GM10266 (cell line): Measurements from ENCODE around the gene ATP13A3.
"Not testable (repeated sequence)": the region's sequence is repeated elsewhere in the genome, so short reads cannot be mapped to it uniquely, and the experiment has no call there.

Experiments
- DNase-seq: peaks from one replicate; pipeline ENCODE4 v3.0.0; 2012; ENCODE audit errors: extremely low spot score
- TF ChIP-seq, protein P1 (sequence below): IDR thresholded peaks from 2 replicates; pipeline ENCODE4 v1.5.1; 2012; ENCODE audit warnings: mild to moderate bottlenecking, low read depth; ENCODE audit not compliant: control insufficient read depth, insufficient read depth; ENCODE audit errors: missing control alignments

Gene ATP13A3

GRCh38 chr3:194486540-194487288, at the start of gene ATP13A3:
TSS of gene ATP13A3 (minus strand) at chr3:194487002. CDS start at chr3:194462190, 24,812 bp downstream.
- DNase-seq: peak; percentile 99
- TF ChIP-seq, protein P1, sequence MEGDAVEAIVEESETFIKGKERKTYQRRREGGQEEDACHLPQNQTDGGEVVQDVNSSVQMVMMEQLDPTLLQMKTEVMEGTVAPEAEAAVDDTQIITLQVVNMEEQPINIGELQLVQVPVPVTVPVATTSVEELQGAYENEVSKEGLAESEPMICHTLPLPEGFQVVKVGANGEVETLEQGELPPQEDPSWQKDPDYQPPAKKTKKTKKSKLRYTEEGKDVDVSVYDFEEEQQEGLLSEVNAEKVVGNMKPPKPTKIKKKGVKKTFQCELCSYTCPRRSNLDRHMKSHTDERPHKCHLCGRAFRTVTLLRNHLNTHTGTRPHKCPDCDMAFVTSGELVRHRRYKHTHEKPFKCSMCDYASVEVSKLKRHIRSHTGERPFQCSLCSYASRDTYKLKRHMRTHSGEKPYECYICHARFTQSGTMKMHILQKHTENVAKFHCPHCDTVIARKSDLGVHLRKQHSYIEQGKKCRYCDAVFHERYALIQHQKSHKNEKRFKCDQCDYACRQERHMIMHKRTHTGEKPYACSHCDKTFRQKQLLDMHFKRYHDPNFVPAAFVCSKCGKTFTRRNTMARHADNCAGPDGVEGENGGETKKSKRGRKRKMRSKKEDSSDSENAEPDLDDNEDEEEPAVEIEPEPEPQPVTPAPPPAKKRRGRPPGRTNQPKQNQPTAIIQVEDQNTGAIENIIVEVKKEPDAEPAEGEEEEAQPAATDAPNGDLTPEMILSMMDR: no peak

DNA sequence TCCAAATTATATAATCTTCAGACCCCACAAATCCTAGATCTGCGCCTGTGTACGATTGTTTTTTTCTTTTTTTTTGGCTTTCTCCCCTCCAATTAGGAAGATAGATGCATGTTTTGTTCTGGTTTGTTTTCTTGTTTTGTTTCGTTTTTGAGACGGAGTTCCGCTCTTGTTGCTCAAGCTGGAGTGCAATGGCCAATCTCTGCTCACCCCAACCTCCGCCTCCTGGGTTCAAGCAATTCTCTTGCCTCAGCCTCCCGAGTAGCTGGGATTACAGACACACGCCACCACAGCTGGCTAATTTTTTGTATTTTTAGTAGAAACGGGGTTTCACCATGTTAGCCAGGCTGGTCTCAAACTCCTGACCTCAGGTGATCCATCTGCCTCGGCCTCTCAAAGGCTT, 48.4 kb upstream of the ATP13A3 start:
- not testable (repeated sequence) for DNase-seq

DNA sequence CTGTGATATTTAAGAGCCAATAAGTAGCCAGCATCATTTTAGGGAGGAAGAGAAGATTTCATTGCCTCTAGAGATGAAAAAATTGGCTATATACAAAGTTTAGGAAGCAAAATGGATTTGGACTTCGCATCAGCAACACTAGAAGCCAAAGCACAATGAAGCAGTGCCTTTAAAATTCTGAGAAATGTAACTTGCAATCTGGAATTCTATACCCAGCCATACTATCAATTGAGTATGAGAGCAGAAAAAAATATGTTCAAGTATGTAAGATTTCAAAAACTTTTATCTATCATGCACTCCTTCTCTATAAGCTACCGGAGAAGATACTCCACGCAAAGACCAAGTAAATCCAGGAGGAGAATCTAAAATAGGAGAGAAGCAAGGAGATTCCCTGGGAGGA, 47.4 kb upstream of the ATP13A3 start:
- no peak for DNase-seq
- TF ChIP-seq, protein P1: no peak

GRCh38 chr3:194532591-194532990, 45.8 kb upstream of the ATP13A3 start:
- no peak for DNase-seq
- TF ChIP-seq, protein P1: no peak

DNA sequence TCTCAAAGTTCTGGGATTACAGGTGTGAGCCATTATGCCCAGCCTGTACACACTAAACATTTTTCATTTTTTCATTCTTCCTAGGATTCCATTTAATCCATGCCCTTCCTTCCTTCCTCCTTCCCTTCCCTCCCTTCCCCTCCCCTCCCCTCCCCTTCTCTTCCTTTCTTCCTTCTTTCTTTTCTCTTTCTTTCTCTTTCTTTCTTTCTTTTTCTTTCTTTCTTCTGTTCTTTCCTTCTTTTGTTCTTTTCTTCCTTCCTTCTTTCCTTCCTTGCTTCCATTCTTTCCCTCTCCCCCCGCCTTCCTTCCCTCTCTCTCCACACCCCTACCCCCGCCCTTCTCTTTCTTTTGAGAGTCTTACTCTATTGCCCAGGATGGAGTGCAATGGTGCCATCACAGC, 40.9 kb upstream of the ATP13A3 start:
- DNase-seq: no peak
- TF ChIP-seq, protein P1: no peak

DNA sequence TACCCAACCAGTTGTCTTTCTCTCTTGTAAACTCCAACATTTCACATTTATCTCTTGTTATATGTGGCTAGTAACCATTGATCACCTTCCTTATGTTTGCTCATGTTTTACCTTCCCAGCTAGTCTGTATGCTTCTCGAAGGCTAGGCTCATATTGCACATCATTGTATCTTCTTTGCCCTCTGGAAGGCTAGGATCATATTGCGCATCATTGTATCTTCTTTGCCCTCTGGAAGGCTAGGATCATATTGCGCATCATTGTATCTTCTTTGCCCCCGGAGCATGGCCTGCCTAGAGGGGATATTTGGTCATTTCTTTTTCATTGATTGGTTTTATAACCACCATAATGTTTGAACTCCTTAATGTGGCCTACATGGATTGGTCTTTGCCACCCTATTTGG, 39.4 kb upstream of the ATP13A3 start:
- no peak for DNase-seq

GRCh38 chr3:194522579-194523046, 35.8 kb upstream of the ATP13A3 start:
- DNase-seq: no peak
- TF ChIP-seq, protein P1: no peak

More for the DNA sequence above, 39.4 kb upstream of the ATP13A3 start:
- TF ChIP-seq, protein P1: no peak
